Activated naive CD8-positive, alpha-beta T cell (primary cell): ENCODE data around the gene ZSCAN26.

ENCODE experiments used
- H3K27ac Mint-ChIP-seq: one replicate; pipeline ENCODE4 v1.8.0; 2021; ENCODE audit warnings: mixed read lengths
- H3K27me3 Mint-ChIP-seq: one replicate; pipeline ENCODE4 v1.8.0; 2021; ENCODE audit warnings: mixed read lengths
- H3K36me3 Mint-ChIP-seq: one replicate; pipeline ENCODE4 v1.8.0; 2021; ENCODE audit warnings: mixed read lengths
- H3K4me1 Mint-ChIP-seq: one replicate; pipeline ENCODE4 v1.8.0; 2021; ENCODE audit warnings: low read depth, mixed read lengths
- H3K4me3 Mint-ChIP-seq: one replicate; pipeline ENCODE4 v1.8.0; 2021; ENCODE audit warnings: mild to moderate bottlenecking, mixed read lengths
- H3K9me3 Mint-ChIP-seq: one replicate; pipeline ENCODE4 v1.8.0; 2021; ENCODE audit warnings: low read depth, mixed read lengths

Gene ZSCAN26

DNA sequence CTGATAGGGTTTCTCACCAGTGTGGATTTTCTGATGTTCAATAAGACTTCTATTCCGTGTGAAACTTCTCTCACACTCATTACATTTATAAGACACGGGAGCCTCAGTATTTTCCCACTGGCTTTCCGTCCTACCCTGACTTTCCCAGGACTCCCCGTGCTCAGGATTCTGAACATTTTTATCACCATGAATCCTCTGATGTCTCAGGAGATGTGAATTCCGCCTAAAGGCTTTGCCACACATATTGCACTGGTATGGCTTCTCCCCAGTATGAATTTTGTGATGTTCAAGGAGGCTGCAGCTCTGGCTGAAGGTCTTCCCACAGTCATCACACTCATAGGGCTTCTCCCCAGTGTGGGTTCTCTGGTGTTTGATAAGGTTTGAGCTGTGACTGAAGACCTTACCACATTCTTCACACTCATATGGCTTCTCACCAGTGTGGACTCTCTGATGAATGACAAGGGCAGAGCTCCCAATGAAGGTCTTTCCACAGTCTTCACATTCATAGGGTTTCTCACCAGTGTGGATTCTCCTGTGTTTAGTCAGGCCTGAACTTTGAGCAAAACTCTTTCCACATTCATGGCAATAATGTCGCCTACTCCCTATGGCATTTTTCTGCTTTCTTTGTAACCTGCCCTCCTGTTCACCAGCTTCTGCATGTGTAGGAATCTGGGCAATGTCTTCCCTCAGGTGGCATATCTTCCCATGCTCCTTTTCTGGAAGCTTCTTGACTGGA, 21.6 kb upstream of the ZSCAN26 start:
- Mint-ChIP-seq H3K4me1 (peaks cover 19% of the 10 kb centered on the region), H3K9me3 (no peaks in the 10 kb centered on the region), H3K4me3 (no peak overlapping the region), H3K36me3 (peaks cover 17% of the 10 kb centered on the region), H3K27me3 (no peaks in the 10 kb centered on the region), H3K27ac (no peak overlapping the region)

DNA sequence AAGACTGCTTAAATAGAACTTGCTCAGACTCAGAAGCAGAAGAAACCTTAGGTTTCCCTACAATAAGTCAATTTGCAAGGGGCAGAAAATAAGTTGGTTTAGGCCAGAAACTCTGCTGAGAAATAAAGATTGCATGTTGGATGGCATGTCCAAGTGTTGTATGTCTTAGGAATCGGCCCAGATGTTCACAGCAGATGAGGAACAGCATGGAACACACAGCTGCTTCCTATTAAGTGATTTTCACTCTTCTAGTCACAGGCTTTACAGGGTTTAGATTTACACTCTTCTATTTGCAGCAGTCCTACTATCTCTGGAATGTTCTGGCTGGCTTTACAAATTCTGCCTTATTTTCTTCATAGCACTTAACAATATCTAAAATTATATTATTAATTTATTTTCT, 18.0 kb upstream of the ZSCAN26 start:
- no peaks in the 10 kb centered on the region for H3K9me3 Mint-ChIP-seq
- no peak overlapping the region for H3K4me3 Mint-ChIP-seq
- no peaks in the 10 kb centered on the region for H3K27me3 Mint-ChIP-seq
- H3K36me3 Mint-ChIP-seq = peaks cover 17% of the 10 kb centered on the region
- H3K4me1 Mint-ChIP-seq = peaks cover 40% of the 10 kb centered on the region
- no peak overlapping the region for H3K27ac Mint-ChIP-seq

DNA sequence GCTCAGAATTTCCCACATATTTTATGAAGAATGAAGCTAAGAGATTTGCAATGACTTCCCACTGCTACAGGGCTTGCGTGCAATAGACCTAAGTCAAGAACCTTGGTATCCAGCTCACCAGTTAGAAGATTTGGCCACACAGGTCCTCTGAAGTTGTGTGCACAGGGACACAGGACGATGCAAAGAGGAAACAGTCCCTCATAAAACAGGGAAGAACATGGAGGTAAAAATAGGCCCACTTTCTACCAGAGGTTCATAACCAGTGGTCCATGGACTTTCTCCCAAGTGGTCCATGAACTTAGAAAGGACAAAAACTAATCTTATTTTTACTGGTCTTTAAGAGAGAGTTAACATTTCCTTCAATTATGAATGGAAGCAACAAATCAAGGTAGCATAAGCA, 16.2 kb upstream of the ZSCAN26 start:
- peaks cover 10% of the 10 kb centered on the region for H3K36me3 Mint-ChIP-seq
- H3K4me3 Mint-ChIP-seq = peak overlapping the region; percentile 98
- H3K27ac Mint-ChIP-seq = peak overlapping the region; percentile 12
- H3K4me1 Mint-ChIP-seq = peaks cover 40% of the 10 kb centered on the region
- no peaks in the 10 kb centered on the region for H3K27me3 Mint-ChIP-seq
- no peaks in the 10 kb centered on the region for H3K9me3 Mint-ChIP-seq

DNA sequence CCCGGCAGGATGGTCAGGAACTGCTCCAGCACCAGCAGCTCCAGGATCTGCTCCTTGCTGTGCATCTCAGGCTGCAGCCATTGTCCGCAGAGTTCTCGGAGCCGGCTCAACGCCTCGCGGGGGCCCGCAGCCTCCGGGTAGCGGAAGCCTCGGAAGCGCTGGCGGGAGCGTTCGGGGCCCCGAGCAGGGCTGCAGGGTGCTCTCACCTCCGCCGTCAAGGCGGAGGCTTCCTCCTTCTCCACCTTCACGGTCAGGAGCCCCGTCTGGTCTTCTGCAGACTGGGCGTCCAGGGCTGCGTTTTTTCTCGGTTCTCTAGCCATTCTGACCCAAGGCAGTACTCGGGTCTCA, 15.3 kb upstream of the ZSCAN26 start:
- Mint-ChIP-seq H3K27me3 (no peaks in the 10 kb centered on the region), H3K27ac (peak overlapping the region; percentile 93), H3K4me1 (peaks cover 40% of the 10 kb centered on the region), H3K4me3 (peak overlapping the region; percentile 98), H3K9me3 (no peaks in the 10 kb centered on the region), H3K36me3 (peaks cover 4% of the 10 kb centered on the region)

DNA sequence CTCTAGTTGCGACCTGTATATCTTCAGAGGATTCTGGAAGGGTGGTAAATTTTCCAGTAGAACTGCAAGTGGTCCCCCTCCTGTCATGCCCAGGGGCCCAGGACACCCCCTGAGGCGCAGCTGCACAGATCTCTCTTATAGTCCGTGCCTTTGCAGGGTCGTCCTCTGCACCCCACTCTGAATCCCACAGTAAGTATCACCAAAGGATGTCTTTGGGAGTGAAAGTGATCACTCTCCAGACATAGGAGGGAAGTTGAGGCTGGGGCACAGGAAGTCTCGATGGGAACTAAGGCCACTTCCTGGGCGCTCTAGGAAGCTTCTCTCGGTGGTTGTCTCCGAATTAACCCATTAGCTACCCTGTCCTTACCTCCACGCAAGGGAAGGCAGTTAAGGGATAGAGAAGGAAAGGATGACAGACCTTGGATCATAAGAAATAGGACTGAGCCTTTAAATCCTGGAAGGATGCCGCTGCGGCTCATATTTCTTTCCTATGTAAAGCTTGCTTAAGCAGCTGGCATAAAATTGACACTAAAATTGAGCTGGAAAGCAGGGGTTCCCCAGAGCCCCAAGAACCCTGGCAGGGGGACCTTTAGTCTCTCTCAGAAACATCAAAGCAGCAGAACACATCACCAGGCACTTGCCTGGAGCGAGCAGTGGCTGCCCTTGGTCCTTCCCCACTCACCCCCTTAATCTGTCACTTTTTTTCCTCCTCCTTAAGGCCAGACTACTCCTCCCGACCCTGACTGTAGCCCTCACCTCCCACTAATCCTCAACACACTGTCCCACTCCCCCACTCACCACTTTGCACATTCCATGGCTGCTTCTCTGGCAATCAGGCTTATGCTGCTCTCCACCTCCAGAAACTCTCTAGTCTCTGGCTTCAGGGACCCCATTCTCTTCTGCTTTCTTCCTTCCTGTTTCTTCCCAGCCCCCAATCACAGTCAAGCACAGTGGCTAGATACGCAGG, 14.7 kb upstream of the ZSCAN26 start, which contains the start of gene ZKSCAN4:
Gene ZKSCAN4, minus strand, starts transcription at position 261 of the 967 bp plus-strand sequence. CDS start 289 bp downstream, outside the sequence.
- Mint-ChIP-seq H3K4me3 (peak within 1 kb of the TSS; percentile 98), H3K27me3 (no peaks in the 10 kb centered on the region), H3K4me1 (peaks cover 35% of the 10 kb centered on the region), H3K27ac (peak within 1 kb of the TSS; percentile 93), H3K9me3 (no peaks in the 10 kb centered on the region), H3K36me3 (peaks cover 2% of the 10 kb centered on the region)

DNA sequence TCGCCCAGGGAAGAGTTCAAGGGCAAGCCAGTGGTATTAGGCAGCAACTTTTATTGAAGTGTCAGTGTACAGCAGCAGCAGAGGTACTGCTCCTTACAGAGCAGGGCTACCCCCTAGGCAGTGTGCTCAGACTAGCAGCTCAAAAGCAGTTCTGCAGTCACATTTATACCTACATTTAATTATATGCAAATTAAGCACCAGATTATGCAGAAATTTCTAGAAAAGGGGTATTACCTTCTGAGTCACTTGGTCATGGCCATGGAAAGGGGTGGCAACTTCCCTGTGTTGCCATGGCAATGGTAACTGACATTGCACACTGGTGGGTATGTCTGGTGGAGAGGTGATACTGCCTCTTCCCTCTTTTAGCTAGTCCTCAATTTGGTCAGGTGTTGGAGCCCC, 12.8 kb upstream of the ZSCAN26 start:
- Mint-ChIP-seq H3K36me3 (peaks cover 7% of the 10 kb centered on the region), H3K4me3 (no peak overlapping the region), H3K27me3 (peaks cover 3% of the 10 kb centered on the region), H3K27ac (no peak overlapping the region), H3K4me1 (peaks cover 36% of the 10 kb centered on the region), H3K9me3 (peaks cover 4% of the 10 kb centered on the region)

DNA sequence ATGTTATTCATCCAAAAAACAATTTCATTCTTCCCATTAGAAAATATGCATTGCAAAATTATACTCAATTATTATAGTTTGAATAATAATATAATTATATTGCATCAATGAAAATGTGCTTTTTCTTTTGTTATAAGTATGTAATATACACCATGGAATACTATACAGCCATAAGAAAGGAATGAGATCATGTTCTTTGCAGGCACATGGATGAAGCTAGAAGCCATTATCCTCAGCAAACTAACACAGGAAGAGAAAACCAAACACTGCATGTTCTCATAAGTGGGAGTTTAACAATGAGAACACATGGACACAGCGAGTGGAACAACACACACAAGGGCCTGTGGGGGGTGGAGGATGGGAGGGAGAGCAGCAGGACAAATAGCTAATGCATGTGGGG, 9.9 kb upstream of the ZSCAN26 start:
- Mint-ChIP-seq H3K4me1 (peaks cover 18% of the 10 kb centered on the region), H3K9me3 (peaks cover 4% of the 10 kb centered on the region), H3K4me3 (no peak overlapping the region), H3K27ac (no peak overlapping the region), H3K36me3 (peaks cover 10% of the 10 kb centered on the region), H3K27me3 (peaks cover 3% of the 10 kb centered on the region)

DNA sequence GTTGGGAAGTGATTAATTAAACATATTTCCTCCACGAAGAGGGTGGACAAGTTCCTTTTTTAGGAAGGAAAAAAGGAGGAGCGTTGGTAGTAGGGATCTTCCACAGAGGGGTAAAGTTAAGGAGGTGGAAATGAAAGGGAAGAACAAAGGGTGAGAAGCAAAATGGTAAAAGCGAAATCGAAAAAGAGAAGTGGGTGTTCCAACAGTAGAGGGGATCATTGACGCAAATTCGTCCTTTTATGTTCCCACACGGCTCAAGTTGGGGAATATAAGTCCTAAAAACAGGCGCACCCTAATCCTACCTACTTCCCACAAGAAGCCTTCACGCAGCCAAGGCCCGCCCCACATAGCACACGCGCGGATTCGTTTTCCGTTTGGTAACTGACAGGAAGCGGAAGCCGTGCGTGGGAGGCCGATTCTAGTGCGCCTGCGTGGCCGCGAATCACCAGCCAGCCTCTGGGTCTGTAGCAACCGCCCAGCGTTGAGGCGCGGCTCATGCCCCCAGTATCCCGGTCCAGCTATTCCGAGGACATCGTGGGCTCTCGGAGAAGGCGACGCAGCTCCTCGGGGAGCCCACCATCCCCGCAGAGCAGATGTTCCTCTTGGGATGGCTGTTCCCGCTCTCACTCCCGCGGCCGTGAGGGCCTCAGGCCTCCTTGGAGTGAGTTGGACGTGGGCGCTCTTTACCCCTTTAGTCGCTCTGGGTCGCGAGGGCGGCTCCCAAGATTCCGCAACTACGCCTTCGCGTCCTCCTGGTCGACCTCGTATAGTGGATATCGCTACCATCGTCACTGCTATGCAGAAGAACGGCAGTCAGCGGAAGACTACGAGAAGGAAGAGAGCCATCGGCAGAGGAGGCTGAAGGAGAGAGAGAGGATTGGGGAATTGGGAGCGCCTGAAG, 7.8 kb upstream of the ZSCAN26 start, which contains the start of gene NKAPL:
Gene NKAPL, plus strand, starts transcription at position 421 of the 901 bp plus-strand sequence. Its CDS starts 75 bp downstream, at position 496.
- peaks cover 14% of the 10 kb centered on the region for H3K4me1 Mint-ChIP-seq
- H3K4me3 Mint-ChIP-seq = peak within 1 kb of the TSS; percentile 55
- peaks cover 3% of the 10 kb centered on the region for H3K27me3 Mint-ChIP-seq
- H3K9me3 Mint-ChIP-seq = peaks cover 4% of the 10 kb centered on the region
- peaks cover 10% of the 10 kb centered on the region for H3K36me3 Mint-ChIP-seq
- H3K27ac Mint-ChIP-seq = peak within 1 kb of the TSS; percentile 79

DNA sequence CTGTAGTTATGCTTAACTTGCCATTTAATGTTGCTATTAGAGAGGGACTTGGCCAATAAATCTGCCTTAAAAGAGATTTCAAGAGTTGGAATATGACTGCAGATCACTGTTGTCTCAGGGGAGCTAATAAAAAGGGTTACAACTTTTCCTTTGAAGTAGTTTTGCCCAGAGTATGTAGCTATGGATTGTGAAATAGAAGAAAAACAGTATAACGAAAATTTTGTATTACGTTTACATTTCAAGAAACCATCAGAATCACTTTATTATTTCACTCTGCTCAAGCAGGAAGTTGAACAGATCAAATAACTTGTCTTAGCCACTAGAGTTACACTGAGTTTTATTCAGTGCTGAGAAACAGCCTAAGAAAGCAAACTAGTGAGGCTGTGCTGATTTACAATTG, 3.0 kb upstream of the ZSCAN26 start:
- Mint-ChIP-seq H3K9me3 (no peaks in the 10 kb centered on the region), H3K4me3 (no peak overlapping the region), H3K36me3 (peaks cover 4% of the 10 kb centered on the region), H3K4me1 (peaks cover 21% of the 10 kb centered on the region), H3K27ac (no peak overlapping the region), H3K27me3 (no peaks in the 10 kb centered on the region)

DNA sequence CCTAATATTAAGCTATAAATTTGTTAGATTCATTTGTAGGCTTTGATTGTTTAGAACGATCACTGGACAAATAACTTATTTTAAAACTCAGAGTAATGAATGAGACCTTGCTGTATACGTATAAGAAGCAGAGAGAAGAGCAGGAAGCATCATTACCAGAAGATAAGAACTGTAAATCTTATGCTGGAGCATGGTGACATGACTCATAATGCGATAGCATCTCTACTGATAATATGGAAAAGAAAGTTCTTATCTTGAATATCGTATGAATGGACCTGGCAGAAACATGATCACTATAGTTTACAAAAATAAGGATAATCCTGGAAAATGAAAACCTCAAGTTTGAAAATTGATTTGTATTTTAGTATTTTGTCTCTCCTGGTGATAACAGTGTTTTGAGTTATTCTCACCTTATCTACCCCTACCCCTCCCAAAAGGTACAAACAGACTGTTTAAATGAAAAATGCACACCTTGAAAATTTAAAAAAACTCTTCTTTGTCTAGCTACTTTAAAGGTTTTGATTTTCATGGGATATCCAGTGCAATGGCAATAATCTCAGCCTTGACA, 2.0 kb upstream of the ZSCAN26 start:
- Mint-ChIP-seq H3K27me3 (no peaks in the 10 kb centered on the region), H3K36me3 (peaks cover 6% of the 10 kb centered on the region), H3K27ac (no peak overlapping the region), H3K9me3 (no peaks in the 10 kb centered on the region), H3K4me1 (peaks cover 28% of the 10 kb centered on the region), H3K4me3 (no peak overlapping the region)

DNA sequence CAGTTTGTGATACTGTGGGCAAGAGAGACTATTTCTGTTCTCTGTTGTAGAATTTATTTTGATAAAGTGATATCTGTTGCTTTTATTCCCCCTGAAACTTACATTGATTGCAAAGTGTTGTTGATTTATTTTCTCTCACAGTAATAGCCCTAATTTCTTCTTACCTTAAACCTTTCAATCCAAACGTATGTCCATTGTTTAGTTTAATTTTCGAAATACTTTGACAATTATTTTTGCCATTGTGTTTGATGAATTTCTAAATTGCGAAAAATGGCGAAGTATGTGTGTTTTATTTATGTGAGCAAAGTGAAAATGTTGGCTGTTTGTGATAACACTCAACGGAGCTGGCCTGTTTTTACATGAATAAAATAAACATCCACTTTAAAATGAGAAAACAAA, 381 bp upstream of the ZSCAN26 start:
- Mint-ChIP-seq H3K27me3 (no peaks in the 10 kb centered on the region), H3K27ac (no peak overlapping the region), H3K4me1 (peaks cover 40% of the 10 kb centered on the region), H3K9me3 (no peaks in the 10 kb centered on the region), H3K36me3 (peaks cover 5% of the 10 kb centered on the region), H3K4me3 (no peak overlapping the region)

DNA sequence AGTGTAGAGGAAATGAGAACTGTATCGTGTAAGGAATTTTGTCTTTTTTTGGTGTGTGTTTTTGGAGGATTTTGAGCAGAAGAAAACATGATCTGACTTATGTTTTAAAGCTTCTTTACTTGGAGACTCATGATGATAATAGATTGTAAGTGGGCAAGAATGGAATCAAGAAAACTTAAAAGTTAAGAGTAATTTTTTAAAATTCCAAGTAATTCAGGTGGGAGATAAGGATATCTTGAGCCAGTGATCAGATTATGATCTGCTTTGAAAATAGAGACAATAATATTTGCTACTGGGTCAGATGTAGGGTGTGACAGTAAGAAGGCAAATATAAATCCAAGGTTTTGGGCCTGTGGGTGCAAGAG, 734 bp downstream of the ZSCAN26 start:
- no peaks in the 10 kb centered on the region for H3K27me3 Mint-ChIP-seq
- no peaks in the 10 kb centered on the region for H3K9me3 Mint-ChIP-seq
- H3K36me3 Mint-ChIP-seq = peaks cover 5% of the 10 kb centered on the region
- no peak overlapping the region for H3K27ac Mint-ChIP-seq
- H3K4me3 Mint-ChIP-seq = no peak overlapping the region
- H3K4me1 Mint-ChIP-seq = peaks cover 40% of the 10 kb centered on the region

DNA sequence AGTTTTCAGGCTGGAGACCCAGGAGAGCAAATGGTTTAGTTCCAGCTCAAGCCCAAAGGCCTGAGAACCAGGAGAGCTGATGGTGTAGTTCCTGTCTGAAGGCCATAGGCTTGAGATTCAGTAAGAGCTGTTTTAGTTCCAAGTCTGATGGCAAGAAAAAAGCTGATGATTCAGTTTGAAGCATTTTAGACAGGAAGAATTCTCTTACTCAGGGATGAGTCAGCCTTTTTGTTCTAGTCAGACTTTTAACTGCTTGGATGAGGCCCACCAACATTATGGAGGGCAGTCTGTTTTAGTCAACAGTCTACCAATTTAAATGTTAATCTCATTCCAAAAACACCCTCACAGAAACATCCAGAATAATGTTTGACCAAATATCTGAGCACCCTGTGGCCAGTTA, 2.5 kb downstream of the ZSCAN26 start:
- H3K4me3 Mint-ChIP-seq = peak overlapping the region; percentile 21
- H3K27ac Mint-ChIP-seq = peak overlapping the region; percentile 68

DNA sequence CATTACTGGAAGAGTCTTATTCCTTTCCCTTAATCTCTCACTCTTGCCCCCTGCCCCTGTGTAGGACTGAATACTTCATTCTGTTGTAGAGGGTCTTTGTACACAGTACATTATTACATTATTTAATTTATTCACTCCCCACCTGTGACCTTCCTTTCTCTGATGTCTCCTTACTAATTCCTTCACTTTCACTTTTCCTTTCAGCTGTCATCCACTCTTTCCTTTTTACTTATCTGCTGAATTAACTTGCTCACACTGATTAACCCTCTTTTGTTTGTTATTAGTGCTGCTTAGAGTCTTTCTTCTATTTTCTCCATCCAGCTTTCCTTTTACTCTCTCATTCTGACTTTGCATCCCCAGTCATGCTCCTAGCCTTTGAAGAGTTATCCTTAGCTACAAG, 7.9 kb downstream of the ZSCAN26 start:
- H3K27me3 Mint-ChIP-seq = no peaks in the 10 kb centered on the region
- peaks cover 18% of the 10 kb centered on the region for H3K36me3 Mint-ChIP-seq
- peak overlapping the region; percentile 35 for H3K27ac Mint-ChIP-seq
- H3K9me3 Mint-ChIP-seq = no peaks in the 10 kb centered on the region
- no peak overlapping the region for H3K4me3 Mint-ChIP-seq
- peaks cover 18% of the 10 kb centered on the region for H3K4me1 Mint-ChIP-seq

More for the DNA sequence above, 2.5 kb downstream of the ZSCAN26 start:
- peaks cover 5% of the 10 kb centered on the region for H3K36me3 Mint-ChIP-seq
- no peaks in the 10 kb centered on the region for H3K9me3 Mint-ChIP-seq
- H3K27me3 Mint-ChIP-seq = no peaks in the 10 kb centered on the region
- peaks cover 31% of the 10 kb centered on the region for H3K4me1 Mint-ChIP-seq
